Measurements from ENCODE around the gene CAPNS1.

DNA sequence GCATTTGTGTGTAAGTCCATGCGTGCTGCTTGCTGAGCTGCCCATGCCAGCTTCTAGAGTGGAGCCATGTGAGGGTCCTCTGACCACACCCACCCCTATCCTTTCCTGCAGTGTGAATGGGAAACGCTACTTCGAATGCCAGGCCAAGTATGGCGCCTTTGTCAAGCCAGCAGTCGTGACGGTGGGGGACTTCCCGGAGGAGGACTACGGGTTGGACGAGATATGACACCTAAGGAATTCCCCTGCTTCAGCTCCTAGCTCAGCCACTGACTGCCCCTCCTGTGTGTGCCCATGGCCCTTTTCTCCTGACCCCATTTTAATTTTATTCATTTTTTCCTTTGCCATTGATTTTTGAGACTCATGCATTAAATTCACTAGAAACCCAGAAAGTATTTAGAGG lies 14.3 kb upstream of the CAPNS1 start:
- TF ChIP-seq, protein P1, sequence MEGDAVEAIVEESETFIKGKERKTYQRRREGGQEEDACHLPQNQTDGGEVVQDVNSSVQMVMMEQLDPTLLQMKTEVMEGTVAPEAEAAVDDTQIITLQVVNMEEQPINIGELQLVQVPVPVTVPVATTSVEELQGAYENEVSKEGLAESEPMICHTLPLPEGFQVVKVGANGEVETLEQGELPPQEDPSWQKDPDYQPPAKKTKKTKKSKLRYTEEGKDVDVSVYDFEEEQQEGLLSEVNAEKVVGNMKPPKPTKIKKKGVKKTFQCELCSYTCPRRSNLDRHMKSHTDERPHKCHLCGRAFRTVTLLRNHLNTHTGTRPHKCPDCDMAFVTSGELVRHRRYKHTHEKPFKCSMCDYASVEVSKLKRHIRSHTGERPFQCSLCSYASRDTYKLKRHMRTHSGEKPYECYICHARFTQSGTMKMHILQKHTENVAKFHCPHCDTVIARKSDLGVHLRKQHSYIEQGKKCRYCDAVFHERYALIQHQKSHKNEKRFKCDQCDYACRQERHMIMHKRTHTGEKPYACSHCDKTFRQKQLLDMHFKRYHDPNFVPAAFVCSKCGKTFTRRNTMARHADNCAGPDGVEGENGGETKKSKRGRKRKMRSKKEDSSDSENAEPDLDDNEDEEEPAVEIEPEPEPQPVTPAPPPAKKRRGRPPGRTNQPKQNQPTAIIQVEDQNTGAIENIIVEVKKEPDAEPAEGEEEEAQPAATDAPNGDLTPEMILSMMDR (conservative IDR thresholded peaks at IDR 0.05): no peak
- no peak for TF ChIP-seq ZFX (IDR thresholded peaks at IDR 0.05)

All from C4-2B (cell line).